EL (cell line): ENCODE measurements around the gene SRMS.
A peak's percentile ranks its signal among the peaks of the same experiment; 100 is the strongest.
"Not testable (repeated sequence)": the region's sequence is repeated elsewhere in the genome, so short reads cannot be mapped to it uniquely, and the experiment has no call there.

Source experiments
- DNase-seq: peaks from one replicate; pipeline ENCODE4 v3.0.0-alpha.2; 2016

SRMS gene

GRCh38 chr20:63578224-63579016 is 30.9 kb upstream of the SRMS start:
- DNase-seq, result no peak

- no peak for DNase-seq
Measured at GRCh38 chr20:63577317-63577894, 29.9 kb upstream of the SRMS start.

DNA sequence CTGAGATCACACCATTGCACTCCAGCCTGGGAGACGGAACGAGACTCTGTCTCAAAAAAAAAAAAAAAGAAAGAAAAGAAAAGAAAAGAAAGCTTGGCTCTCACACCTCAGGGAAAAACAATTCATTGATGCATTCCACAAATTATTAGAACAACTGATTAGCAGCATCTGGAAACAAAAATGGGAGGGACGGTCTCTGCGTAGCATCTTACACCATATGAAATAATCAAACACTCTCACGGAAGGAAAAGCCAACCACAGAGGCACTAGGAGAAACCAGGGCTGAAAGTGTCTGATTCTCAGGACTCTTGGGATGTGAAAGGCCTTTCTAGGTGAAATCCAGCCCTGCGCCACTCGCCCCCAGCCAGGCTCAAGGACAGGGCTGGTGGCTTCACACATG is 28.8 kb upstream of the SRMS start:
- no peak for DNase-seq

DNA sequence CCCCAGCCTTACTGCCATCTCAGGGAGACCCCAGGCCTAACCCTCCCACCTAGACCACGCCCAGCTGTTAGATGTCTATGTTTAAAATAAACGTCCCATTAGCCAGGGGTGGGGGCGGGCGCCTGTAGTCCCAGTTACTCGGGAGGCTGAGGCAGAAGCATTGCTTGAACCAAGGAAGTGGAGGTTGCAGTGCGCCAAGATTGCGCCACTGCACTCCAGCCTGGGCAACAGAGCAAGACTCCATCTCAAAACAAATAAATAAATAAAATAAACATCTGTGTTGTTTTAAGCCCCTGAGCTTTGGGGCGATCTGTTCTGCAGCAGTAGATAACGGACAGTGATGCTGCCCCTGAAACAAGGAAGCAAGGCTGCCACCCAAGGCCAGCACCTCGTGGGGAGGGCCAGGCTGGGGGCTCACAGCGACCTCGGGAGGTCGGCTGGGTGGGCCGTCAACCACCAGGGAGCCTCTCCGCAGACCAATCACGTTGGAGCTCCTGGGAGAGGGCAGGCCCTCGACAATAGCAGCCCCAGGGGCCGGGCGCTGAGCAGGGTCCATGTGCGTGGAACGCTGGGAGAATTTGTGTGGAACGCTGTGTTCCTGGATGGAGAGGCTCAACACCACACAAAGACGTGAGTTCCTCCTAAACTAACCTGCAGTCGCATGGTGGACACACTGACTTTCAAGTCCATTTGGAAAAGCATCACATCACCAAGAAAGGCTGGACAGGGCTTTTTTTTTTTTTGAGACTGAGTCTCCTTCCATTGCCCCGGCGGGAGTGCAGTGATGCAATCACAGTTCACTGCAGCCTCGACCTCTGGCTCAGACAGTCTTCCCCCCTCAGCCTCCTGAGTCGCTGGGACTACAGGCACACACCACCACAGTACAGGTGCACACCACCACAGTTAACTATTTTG is 27.5 kb upstream of the SRMS start:
- DNase-seq, result peak; percentile 57

DNA sequence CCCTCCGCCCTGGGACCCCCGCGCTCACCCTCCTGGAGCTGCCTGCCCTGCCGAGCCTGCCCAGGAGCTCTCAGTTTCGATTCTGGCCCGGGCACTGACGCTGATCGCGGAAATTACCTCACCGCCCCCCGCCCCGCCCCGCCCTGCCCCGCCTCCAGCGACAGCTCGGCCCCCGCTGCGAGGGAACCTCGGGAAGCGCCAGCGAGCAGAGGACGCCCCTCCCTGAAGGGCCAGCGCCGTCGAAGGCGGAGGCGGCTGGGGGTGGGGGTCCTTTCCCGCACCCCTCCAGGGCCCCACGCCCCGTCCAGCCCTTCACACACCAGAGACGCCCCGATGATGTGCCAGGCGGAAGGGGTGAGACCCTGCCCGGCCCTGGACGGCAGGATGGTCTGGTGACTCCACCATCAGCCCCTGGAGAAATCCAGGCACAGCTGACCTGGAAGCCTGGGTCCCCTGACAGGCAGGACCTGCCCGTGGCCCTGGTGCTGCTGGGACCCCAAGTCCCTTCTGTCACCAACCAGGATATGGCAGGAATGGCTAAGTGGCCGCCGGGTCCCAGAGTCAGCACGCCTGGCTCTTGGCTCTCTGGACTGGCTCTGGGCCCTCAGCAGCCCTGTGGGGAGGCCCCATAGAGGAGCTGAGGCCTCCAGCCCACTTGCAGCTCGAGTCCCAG is 26.7 kb upstream of the SRMS start, which contains the start of gene HELZ2:
Gene HELZ2 (minus strand): TSS at position 84 of the 673 bp plus-strand sequence. CDS start 1,854 bp downstream, outside the sequence.
- DNase-seq, result peak; percentile 81

GRCh38 chr20:63573647-63574131 is 26.1 kb upstream of the SRMS start:
- DNase-seq, result no peak

DNA sequence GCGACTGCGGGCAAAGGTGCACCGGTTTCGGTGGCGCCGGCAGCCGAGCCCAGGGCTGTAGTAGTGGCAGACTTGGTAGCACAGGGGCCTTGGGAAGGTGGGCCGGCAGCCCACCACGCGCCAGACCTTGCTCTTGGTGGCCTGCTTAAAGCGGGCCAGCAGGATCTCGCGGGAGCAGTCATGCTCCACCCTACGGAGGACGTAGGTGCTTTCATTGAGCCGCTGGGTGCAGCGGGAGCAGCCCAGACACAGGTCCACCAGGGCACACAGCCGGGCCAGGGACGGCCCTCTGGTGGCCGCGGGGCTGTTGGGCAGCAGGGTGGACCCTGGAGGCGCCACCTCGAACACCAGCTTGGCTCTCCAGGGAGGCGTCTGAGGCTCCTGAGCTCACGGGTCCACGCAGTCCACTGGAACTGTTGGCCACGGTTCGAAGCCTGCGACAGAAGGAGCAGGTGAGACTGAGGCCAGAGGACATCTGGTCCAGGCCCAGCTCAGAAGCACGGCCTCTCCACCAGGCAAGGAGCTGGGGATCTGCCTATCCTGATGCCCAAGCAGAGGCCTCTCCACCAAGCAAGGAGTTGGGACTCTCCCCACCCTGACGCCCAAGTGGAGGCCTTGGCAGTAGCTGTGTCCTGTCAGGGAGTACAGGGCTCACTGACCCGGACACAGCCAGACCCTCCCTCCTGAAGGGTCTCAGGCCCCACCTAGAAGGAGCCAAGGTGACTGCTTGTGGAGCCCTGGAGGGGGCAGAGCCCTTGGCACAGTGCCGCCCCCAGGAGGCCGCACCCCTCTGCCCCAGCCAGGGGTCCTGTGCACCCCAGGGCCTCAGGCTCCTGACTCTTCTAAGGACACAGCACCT is 25.5 kb upstream of the SRMS start:
- no peak for DNase-seq

DNA sequence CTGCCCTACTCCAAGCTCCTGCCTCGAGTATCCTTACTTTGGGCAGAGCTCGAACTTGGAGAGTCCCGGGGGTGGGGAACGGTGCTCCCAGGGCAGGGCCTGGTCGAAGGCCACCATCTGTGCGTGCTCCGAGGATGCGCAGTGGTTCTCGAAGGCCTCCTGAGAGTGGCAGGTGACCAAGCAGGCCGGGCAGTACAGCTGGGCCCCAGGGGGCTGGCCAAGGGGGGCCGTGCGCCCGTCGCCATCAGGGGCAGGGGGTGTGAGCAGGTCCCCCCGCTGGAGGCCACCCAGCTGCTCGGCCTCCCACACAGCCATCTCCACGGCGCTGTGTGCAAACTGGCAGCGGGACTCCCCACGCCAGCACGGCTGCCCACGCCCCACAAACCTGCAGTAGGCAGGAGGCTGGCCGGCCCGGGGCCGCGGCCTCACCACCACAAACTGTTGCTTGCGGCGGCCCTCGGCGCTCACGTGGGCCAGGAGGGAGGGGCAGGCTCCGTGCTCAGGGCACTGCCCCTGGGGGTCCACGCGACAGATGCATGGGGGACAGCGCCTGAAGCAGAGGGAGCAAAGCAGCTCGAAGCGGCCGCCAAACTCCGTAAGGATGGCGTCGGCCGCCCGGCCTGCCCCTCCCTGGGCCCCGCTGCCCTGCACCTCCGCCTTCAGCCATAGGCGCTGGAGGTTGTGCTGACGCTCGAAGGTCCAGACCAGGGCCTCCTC is 24.7 kb upstream of the SRMS start:
- DNase-seq, result no peak

DNA sequence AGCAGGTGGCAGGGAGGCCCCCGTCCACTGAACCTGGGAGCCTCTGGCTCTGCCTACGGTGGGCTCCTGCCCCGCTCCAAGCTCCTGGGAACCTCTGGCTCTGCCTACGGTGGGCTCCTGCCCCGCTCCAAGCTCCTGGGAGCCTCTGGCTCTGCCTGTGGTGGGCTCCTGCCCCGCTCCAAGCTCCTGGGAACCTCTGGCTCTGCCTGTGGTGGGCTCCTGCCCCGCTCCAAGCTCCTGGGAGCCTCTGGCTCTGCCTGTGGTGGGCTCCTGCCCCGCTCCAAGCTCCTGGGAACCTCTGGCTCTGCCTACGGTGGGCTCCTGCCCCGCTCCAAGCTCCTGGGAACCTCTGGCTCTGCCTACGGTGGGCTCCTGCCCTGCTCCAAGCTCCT is 23.5 kb upstream of the SRMS start:
- not testable (repeated sequence) for DNase-seq

DNA sequence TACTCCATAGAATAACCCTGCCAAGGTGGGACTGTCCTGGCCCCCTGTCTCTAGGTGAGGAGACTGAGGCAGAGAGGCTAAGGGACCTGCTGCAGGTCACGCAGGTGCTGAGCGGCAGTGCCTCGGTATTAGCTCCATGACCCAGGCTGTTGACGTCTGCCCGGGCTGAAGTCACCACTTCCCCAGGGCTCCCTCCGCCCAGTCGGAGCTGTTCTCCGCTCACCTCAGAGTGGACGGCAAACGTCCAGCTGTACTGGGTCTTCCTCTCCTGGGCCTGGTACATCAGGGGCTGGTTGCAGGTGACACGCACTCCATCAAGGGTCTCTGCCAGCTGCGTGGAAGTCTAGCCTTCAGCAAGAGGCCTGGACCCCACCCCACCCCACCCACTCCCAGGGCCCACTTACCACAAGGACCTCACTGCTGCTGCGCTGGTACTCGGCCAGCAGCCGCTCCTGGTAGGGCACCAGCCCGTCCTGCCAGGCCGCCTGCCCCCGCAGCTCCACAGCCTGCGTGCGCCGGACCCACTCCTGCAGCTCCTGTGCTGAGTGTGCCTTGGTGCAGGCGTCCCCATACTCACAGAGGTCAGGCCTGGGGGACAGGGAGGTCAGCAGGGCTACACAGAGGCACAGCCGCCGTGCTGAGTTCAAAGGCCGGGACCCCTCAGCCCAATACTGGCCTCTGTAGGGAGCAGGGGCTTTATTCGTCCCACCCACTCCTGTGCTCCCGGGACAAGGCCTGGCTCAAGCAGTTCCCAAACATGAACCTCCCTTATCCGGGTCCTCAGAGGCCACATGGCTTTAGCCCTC is 22.9 kb upstream of the SRMS start:
- no peak for DNase-seq

DNA sequence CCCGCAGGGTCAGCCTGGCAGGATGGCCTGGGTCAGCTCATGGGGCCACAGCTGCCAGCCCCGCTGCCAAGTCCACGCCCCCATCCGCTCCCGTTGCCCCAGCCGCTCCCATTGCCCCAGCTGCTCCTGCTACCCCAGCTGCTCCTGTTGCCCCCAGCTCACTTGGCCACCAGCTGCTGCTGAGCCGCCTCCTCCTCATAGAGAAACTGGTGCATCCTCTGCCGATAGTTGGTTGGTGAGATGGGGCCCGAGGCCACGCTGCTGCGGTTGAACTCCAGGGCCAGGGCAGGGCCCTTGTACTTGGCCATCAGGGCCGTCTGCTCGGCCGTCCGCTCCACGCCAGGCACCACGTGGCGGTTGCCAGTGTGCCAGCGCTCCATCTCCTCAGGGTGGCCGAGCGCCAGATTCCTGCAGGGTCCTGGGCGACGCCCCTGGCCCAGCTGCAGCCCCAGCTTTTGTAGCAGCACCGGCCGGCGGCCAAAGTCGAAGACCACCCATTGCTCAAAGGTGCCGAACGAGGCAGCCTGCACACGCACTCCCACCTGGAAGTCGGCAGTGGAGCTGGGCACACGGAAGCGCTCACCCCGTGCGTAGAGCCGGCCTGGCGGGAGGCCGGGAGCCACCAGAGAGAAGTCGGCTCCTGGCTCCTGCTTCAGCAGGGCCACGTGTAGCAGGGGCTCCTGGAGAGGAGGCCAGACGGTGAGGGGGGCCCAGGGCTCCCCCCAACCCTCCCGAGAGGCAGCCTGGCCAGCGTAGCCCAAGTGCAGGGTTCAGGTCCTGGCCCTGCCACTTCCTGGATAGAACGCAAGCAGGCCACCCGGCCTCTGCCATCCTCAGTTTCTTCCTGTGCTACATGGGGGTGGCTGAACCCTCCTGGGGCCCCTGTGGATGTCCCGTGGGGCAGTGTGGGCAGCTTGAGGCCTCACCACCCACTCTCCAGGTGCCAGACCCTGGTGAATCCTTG is 21.7 kb upstream of the SRMS start:
- no peak for DNase-seq

- no peak for DNase-seq
Measured at GRCh38 chr20:63568170-63568981, 20.8 kb upstream of the SRMS start.

- DNase-seq, result no peak
Measured at GRCh38 chr20:63567386-63568169, 20.0 kb upstream of the SRMS start.

GRCh38 chr20:63567136-63567385 is 19.5 kb upstream of the SRMS start:
- no peak for DNase-seq

DNA sequence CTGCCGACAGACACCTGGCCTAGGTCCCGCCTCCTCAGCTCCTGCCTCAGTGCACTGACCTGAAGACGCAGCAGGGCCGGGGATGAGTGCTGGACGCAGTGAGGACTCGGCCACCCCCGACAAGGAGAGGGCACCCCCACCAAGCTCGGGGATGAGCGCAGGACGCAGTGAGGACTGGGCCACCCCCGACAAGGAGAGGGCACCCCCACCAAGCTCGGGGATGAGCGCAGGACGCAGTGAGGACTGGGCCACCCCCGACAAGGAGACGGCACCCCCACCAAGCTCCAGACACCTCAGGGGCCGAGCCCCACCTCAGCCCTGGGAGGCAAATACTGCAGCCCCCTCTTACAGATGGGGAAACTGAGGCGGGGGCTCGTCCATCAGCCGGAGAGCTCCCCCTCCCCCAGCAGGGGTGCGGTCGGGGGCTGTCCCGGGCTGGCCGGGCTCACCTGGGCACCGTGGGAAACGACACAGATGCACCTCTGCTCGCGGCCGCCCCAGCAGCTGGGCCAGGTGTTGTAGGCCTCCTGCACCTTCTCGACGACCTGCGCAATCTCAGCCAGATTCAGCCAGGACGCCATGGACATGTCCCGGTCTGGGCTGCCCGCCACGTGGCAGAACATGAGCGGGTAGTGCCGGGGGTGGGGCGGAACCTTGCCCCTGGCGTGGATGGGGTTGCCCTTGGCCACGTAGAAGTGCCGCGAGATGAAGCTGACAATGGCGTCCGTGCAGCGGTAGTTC is 19.0 kb upstream of the SRMS start:
- DNase-seq, result no peak

- DNase-seq, result no peak
Measured at GRCh38 chr20:63565699-63566335, 18.3 kb upstream of the SRMS start.
